ENCODE data around the gene DONSON. TPM values are rescaled to one million over a fixed set of nuclear protein-coding genes. Genes with fewer than 3 reads are reported as not detected.
"Not testable (repeated sequence)": the region's sequence is repeated elsewhere in the genome, so short reads cannot be mapped to it uniquely, and the experiment has no call there.

Gene DONSON
- total RNA-seq, 1 experiment from 2014 or later, result 13.8 TPM

- intact Hi-C loops (cut with micrococcal nuclease; ENCODE audit: unreplicated experiment), result no loop called here
- H3K27me3 Mint-ChIP-seq (ENCODE audit: unreplicated experiment), result no peaks in the 10 kb centered on the region
- H3K4me1 Mint-ChIP-seq (ENCODE audit: low read depth, unreplicated experiment), result no peaks in the 10 kb centered on the region
- H3K4me3 Mint-ChIP-seq (ENCODE audit: low read depth, unreplicated experiment), result no peak overlapping the region
- no TSS peak for BruUV-seq (replicated peaks)
- no peaks in the 10 kb centered on the region for H3K9me3 Mint-ChIP-seq (ENCODE audit: low read depth, unreplicated experiment)
- CTCF ChIA-PET, result no interaction called here
- peaks cover 20% of the 10 kb centered on the region for H3K36me3 Mint-ChIP-seq (ENCODE audit: insufficient read depth, unreplicated experiment)
- H3K27ac Mint-ChIP-seq (ENCODE audit: unreplicated experiment), result no peak overlapping the region
- no peak for DNase-seq
- no peak for TF ChIP-seq CTCF (IDR thresholded peaks at IDR 0.05; ENCODE audit: unreplicated experiment)
Observed at GRCh38 chr21:33578959-33579542, 9.4 kb downstream of the DONSON start.

GRCh38 chr21:33578214-33578613 lies 10.3 kb downstream of the DONSON start:
- H3K4me1 Mint-ChIP-seq (ENCODE audit: low read depth, unreplicated experiment), result no peaks in the 10 kb centered on the region

GRCh38 chr21:33576741-33577141 lies 11.7 kb downstream of the DONSON start:
- H3K4me1 Mint-ChIP-seq (ENCODE audit: low read depth, unreplicated experiment); H3K4me3 Mint-ChIP-seq (ENCODE audit: low read depth, unreplicated experiment); H3K9me3 Mint-ChIP-seq (ENCODE audit: low read depth, unreplicated experiment); CTCF ChIA-PET; intact Hi-C loops (cut with micrococcal nuclease; ENCODE audit: unreplicated experiment); DNase-seq; H3K27ac Mint-ChIP-seq (ENCODE audit: unreplicated experiment); H3K27me3 Mint-ChIP-seq (ENCODE audit: unreplicated experiment): not testable (repeated sequence)
- peaks cover 28% of the 10 kb centered on the region for H3K36me3 Mint-ChIP-seq (ENCODE audit: insufficient read depth, unreplicated experiment)
- TSS peak; percentile 40 for BruUV-seq (replicated peaks)

More at GRCh38 chr21:33578214-33578613, 10.3 kb downstream of the DONSON start:
- no TSS peak for BruUV-seq (replicated peaks)
- intact Hi-C loops (cut with micrococcal nuclease; ENCODE audit: unreplicated experiment), result no loop called here
- Mint-ChIP-seq H3K27ac (ENCODE audit: unreplicated experiment) (no peak overlapping the region), H3K9me3 (ENCODE audit: low read depth, unreplicated experiment) (no peaks in the 10 kb centered on the region), H3K36me3 (ENCODE audit: insufficient read depth, unreplicated experiment) (peaks cover 21% of the 10 kb centered on the region), H3K27me3 (ENCODE audit: unreplicated experiment) (no peaks in the 10 kb centered on the region), H3K4me3 (ENCODE audit: low read depth, unreplicated experiment) (no peak overlapping the region)
- DNase-seq, result no peak
- CTCF ChIA-PET, result no interaction called here
- no peak for TF ChIP-seq CTCF (IDR thresholded peaks at IDR 0.05; ENCODE audit: unreplicated experiment)

- DNase-seq, result no peak
- intact Hi-C loops (cut with micrococcal nuclease; ENCODE audit: unreplicated experiment), result no loop called here
- no peaks in the 10 kb centered on the region for H3K4me1 Mint-ChIP-seq (ENCODE audit: low read depth, unreplicated experiment)
- H3K36me3 Mint-ChIP-seq (ENCODE audit: insufficient read depth, unreplicated experiment), result peaks cover 31% of the 10 kb centered on the region
- H3K27me3 Mint-ChIP-seq (ENCODE audit: unreplicated experiment), result no peaks in the 10 kb centered on the region
- no peak overlapping the region for H3K27ac Mint-ChIP-seq (ENCODE audit: unreplicated experiment)
- TF ChIP-seq CTCF (IDR thresholded peaks at IDR 0.05; ENCODE audit: unreplicated experiment), result no peak
- no peaks in the 10 kb centered on the region for H3K9me3 Mint-ChIP-seq (ENCODE audit: low read depth, unreplicated experiment)
- CTCF ChIA-PET, result interaction anchor here (0.7 kb wide), 1 partner anchor 39 kb away, joined by 4 read pairs; no protein-coding TSS in a partner anchor
- BruUV-seq (replicated peaks), result no TSS peak
- H3K4me3 Mint-ChIP-seq (ENCODE audit: low read depth, unreplicated experiment), result no peak overlapping the region
Observed at GRCh38 chr21:33572350-33572749, 16.1 kb downstream of the DONSON start.

GRCh38 chr21:33569991-33570390 lies 18.5 kb downstream of the DONSON start:
- no peak for DNase-seq
- CTCF ChIA-PET, result no interaction called here
- Mint-ChIP-seq H3K4me3 (ENCODE audit: low read depth, unreplicated experiment) (no peak overlapping the region), H3K27ac (ENCODE audit: unreplicated experiment) (peak overlapping the region; percentile 20), H3K36me3 (ENCODE audit: insufficient read depth, unreplicated experiment) (peaks cover 30% of the 10 kb centered on the region), H3K4me1 (ENCODE audit: low read depth, unreplicated experiment) (no peaks in the 10 kb centered on the region), H3K9me3 (ENCODE audit: low read depth, unreplicated experiment) (no peaks in the 10 kb centered on the region), H3K27me3 (ENCODE audit: unreplicated experiment) (no peaks in the 10 kb centered on the region)
- TF ChIP-seq CTCF (IDR thresholded peaks at IDR 0.05; ENCODE audit: unreplicated experiment), result no peak
- BruUV-seq (replicated peaks), result no TSS peak
- intact Hi-C loops (cut with micrococcal nuclease; ENCODE audit: unreplicated experiment), result no loop called here
